ENCODE results near the gene BCR.
"Not testable (repeated sequence)": the region's sequence is repeated elsewhere in the genome, so short reads cannot be mapped to it uniquely, and the experiment has no call there.

The BCR gene

GRCh38 chr22:23180301-23180892 is at the start of gene BCR:
Gene BCR (plus strand): TSS chr22:23180509. CDS start chr22:23180961, 452 bp downstream.
- DNase-seq (ENCODE audit: extremely low read depth in 1 of 2, low read depth in 1 of 2) = peak in 1 of 2 donors; percentile 42

- DNase-seq (ENCODE audit: extremely low read depth in 1 of 2, low read depth in 1 of 2) = no peak
These were observed 49.6 kb upstream of the BCR start for GRCh38 chr22:23130697-23131096.

GRCh38 chr22:23131931-23132330 is 48.4 kb upstream of the BCR start:
- no peak for DNase-seq (ENCODE audit: extremely low read depth in 1 of 2, low read depth in 1 of 2)

- DNase-seq (ENCODE audit: extremely low read depth in 1 of 2, low read depth in 1 of 2) = no peak
These were observed 47.8 kb upstream of the BCR start for GRCh38 chr22:23132376-23133091.

- no peak for DNase-seq (ENCODE audit: extremely low read depth in 1 of 2, low read depth in 1 of 2)
These were observed 46.4 kb upstream of the BCR start for GRCh38 chr22:23133922-23134321.

- not testable (repeated sequence) for DNase-seq (ENCODE audit: extremely low read depth in 1 of 2, low read depth in 1 of 2)
These were observed 43.3 kb upstream of the BCR start for GRCh38 chr22:23136991-23137390.

- no peak for DNase-seq (ENCODE audit: extremely low read depth in 1 of 2, low read depth in 1 of 2)
These were observed 42.8 kb upstream of the BCR start for GRCh38 chr22:23137468-23137867.

- peak; percentile 8 to 21 for DNase-seq (ENCODE audit: extremely low read depth in 1 of 2, low read depth in 1 of 2)
These were observed 42.3 kb upstream of the BCR start for GRCh38 chr22:23137905-23138561.

GRCh38 chr22:23138584-23139435 is 41.5 kb upstream of the BCR start:
- DNase-seq (ENCODE audit: extremely low read depth in 1 of 2, low read depth in 1 of 2) = no peak

GRCh38 chr22:23140385-23140784 is 39.9 kb upstream of the BCR start:
- no peak for DNase-seq (ENCODE audit: extremely low read depth in 1 of 2, low read depth in 1 of 2)

- no peak for DNase-seq (ENCODE audit: extremely low read depth in 1 of 2, low read depth in 1 of 2)
These were observed 37.7 kb upstream of the BCR start for GRCh38 chr22:23142546-23143105.

GRCh38 chr22:23143119-23143518 is 37.2 kb upstream of the BCR start:
- no peak for DNase-seq (ENCODE audit: extremely low read depth in 1 of 2, low read depth in 1 of 2)

- no peak for DNase-seq (ENCODE audit: extremely low read depth in 1 of 2, low read depth in 1 of 2)
These were observed 35.9 kb upstream of the BCR start for GRCh38 chr22:23144432-23144831.

- DNase-seq (ENCODE audit: extremely low read depth in 1 of 2, low read depth in 1 of 2) = peak; percentile 76 to 91
These were observed 35.1 kb upstream of the BCR start, which contains the start of gene RAB36 for GRCh38 chr22:23144932-23145877. Gene RAB36 (plus strand): TSS chr22:23145477. CDS start chr22:23146617, 1,140 bp downstream.

GRCh38 chr22:23145878-23146470 is 34.3 kb upstream of the BCR start:
- DNase-seq (ENCODE audit: extremely low read depth in 1 of 2, low read depth in 1 of 2) = no peak

- DNase-seq (ENCODE audit: extremely low read depth in 1 of 2, low read depth in 1 of 2) = no peak
These were observed 33.7 kb upstream of the BCR start for GRCh38 chr22:23146478-23147205.

GRCh38 chr22:23147617-23148387 is 32.5 kb upstream of the BCR start:
- no peak for DNase-seq (ENCODE audit: extremely low read depth in 1 of 2, low read depth in 1 of 2)

- no peak for DNase-seq (ENCODE audit: extremely low read depth in 1 of 2, low read depth in 1 of 2)
These were observed 30.5 kb upstream of the BCR start for GRCh38 chr22:23149743-23150238.

Measured in activated CD8-positive, alpha-beta memory T cell treated with anti-CD3 and anti-CD28 coated beads for 1 hour (primary cell).